K562 (cell line): ENCODE results near the gene ADGRB3. TPM values are rescaled to one million over a fixed set of nuclear protein-coding genes. Genes with fewer than 3 reads are reported as not detected.

Experiments
- CXXC5 ChIP-seq: fragments of 250-450 bp; sonication (Bioruptor Pico); IDR thresholded peaks from 2 replicates; pipeline ENCODE4 v1.8.0; 2022; ENCODE audit warnings: inconsistent platforms, mild to moderate bottlenecking, moderate library complexity
- DIDO1 ChIP-seq: fragments of 450-650 bp; IDR thresholded peaks from 2 replicates; pipeline ENCODE4 v1.6.1; 2016; ENCODE audit warnings: low read depth, missing biosample characterization, missing genetic modification characterization
- DPF2 ChIP-seq: fragments of 450-650 bp; IDR thresholded peaks from 2 replicates; pipeline ENCODE4 v1.6.1; 2016
- ETS2 ChIP-seq: IDR thresholded peaks from 2 replicates; pipeline ENCODE4 v1.6.1; 2016; ENCODE audit warnings: borderline replicate concordance, missing genetic modification characterization, mild to moderate bottlenecking, moderate library complexity, missing compliant biosample characterization; ENCODE audit not compliant: poor library complexity, severe bottlenecking
- GATAD2B ChIP-seq: fragments of 450-650 bp; IDR thresholded peaks from 2 replicates; pipeline ENCODE4 v1.6.1; 2017; ENCODE audit warnings: mild to moderate bottlenecking, borderline replicate concordance
- MCM2 ChIP-seq: fragments of 450-650 bp; IDR thresholded peaks from 2 replicates; pipeline ENCODE4 v1.6.1; 2017; ENCODE audit warnings: low read depth, mild to moderate bottlenecking
- NFE2 ChIP-seq: IDR thresholded peaks from 2 replicates; pipeline ENCODE4 v1.6.1; 2014; ENCODE audit warnings: antibody characterized with exemption, low read depth
- NFIX ChIP-seq: fragments of 250-450 bp; sonication (Bioruptor Pico); IDR thresholded peaks from 2 replicates; pipeline ENCODE4 v1.4.0; 2020; ENCODE audit warnings: low read depth, mild to moderate bottlenecking, moderate library complexity
- NRF1 ChIP-seq, 2 experiments: fragments of 450-650 bp; IDR thresholded peaks in 1 of 2; conservative IDR thresholded peaks in 1 of 2; 2 replicates each; pipeline ENCODE4 v1.6.1; 2014; ENCODE audit warnings: mild to moderate bottlenecking in 2 of 2
- PHF20 ChIP-seq: fragments of 450-650 bp; IDR thresholded peaks from 2 replicates; pipeline ENCODE4 v1.6.1; 2018; ENCODE audit not compliant: partially characterized antibody
- PTBP1 ChIP-seq: fragments of 200-400 bp; formaldehyde crosslinking; IDR thresholded peaks from 2 replicates; pipeline ENCODE4 v1.6.1; 2017; ENCODE audit warnings: low read depth, low read length
- SIX5 ChIP-seq, 2 experiments: IDR thresholded peaks; 2 replicates each; pipeline ENCODE4 v1.6.1; 2011; ENCODE audit warnings: low read length in 2 of 2, borderline replicate concordance in 1 of 2, low read depth in 1 of 2, mild to moderate bottlenecking in 1 of 2, moderate library complexity in 1 of 2; ENCODE audit not compliant: insufficient read depth in 1 of 2
- SMARCA5 ChIP-seq: fragments of 450-650 bp; IDR thresholded peaks from 2 replicates; pipeline ENCODE4 v1.6.1; 2016
- SREBF2 ChIP-seq: sonication (generic); formaldehyde crosslinking; IDR thresholded peaks from 2 replicates; pipeline ENCODE4 v1.4.0; 2020; ENCODE audit warnings: mild to moderate bottlenecking, missing genetic modification reagents
- TCF3 ChIP-seq: sonication (generic); formaldehyde crosslinking; IDR thresholded peaks from 2 replicates; pipeline ENCODE4 v1.4.0; 2020; ENCODE audit warnings: mild to moderate bottlenecking, missing genetic modification reagents
- ZNF175 ChIP-seq: fragments of 200-800 bp; sonication (Bioruptor generic); IDR thresholded peaks from 2 replicates; pipeline ENCODE4 v1.6.1; 2016; ENCODE audit warnings: low read depth, mild to moderate bottlenecking, missing genetic modification characterization, missing compliant biosample characterization
- ZNF324 ChIP-seq: fragments of 250-450 bp; sonication (Bioruptor Pico); IDR thresholded peaks from 2 replicates; pipeline ENCODE4 v1.4.0; 2020; ENCODE audit warnings: mild to moderate bottlenecking
- polyA plus RNA-seq, 8 experiments: library from polyadenylated mRNA; depleted of rRNA in 4 of 8; stranded (reverse) in 5 of 8; unstranded in 3 of 8; fragments of >200 nt; fragmentation: Nextera tagmentation in 2 of 8; fragmentation: Illumina TruSeq in 1 of 8; extraction: Ambion mirVana in 2 of 8; extraction: Trizol in 1 of 8; gene quantifications; 2 replicates each; pipeline versions ENCODE4 v1.2.1 to v1.2.3, GENCODE V29; 2011 to 2014; ENCODE audit warnings: inconsistent platforms in 1 of 8, missing spikeins in 1 of 8
- total RNA-seq, 7 experiments: library from RNA; depleted of rRNA in 6 of 7; stranded (reverse); fragments of >200 nt in 6 of 7; fragmentation: Illumina TruSeq in 2 of 7; extraction: Trizol in 2 of 7; gene quantifications; 2 replicates each; pipeline versions ENCODE4 v1.2.1 to v1.2.3, GENCODE V29; 2011 to 2021; ENCODE audit warnings: low replicate concordance in 1 of 7
- TF ChIP-seq, protein P1 (sequence below), 2 experiments: fragments of 150-350 bp in 1 of 2; IDR thresholded peaks; 2 replicates each; pipeline ENCODE4 v1.6.1; 2012 to 2016; ENCODE audit warnings: low read depth in 2 of 2, low read length in 2 of 2, mild to moderate bottlenecking in 1 of 2, moderate library complexity in 1 of 2
- TF ChIP-seq, protein P2 (sequence below): sonication (generic); formaldehyde crosslinking; IDR thresholded peaks from 2 replicates; pipeline ENCODE4 v1.8.0; 2023; ENCODE audit warnings: mild to moderate bottlenecking, missing genetic modification reagents
- TF ChIP-seq, protein P3 (sequence below): fragments of 250-450 bp; sonication (Bioruptor Pico); IDR thresholded peaks from 2 replicates; pipeline ENCODE4 v1.4.0; 2020; ENCODE audit warnings: mild to moderate bottlenecking

Gene ADGRB3
- total and polyA plus RNA-seq, 9 of the 15 experiments (the other 6 are each of a cell fraction or from before 2014, with no cell fraction given) = 0.90 to 7.8 (median 2.4) TPM

DNA sequence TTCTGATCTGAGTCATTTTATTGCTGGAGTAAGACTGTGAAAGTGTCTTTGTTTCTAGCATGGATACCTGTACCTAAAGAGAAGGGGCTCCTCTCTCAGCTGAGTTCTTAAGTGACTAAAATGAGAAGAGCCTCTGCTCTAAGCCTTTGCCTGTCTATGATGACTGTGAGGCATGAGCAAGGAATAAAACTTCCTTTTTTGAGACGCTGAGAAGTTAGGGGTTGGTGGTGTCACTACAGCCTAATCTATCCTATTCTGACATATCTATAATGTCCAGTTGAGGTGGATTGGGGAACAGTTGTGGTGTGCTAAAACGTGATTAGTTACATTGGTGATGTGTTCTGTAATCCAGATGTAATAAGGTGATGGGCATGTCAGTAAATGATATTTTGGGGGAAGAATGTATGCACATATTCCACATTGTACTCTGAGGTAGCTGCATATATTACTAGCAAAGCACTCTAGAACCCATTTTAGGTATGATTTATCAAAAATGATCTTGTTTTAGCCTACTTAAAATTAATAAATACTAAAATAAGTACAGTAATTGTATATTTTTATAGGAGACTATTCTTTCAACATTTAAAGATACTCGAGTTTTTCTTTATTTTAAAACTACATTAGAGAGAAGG, 18.1 kb downstream of the ADGRB3 start (continued):
- TF ChIP-seq, protein P1, sequence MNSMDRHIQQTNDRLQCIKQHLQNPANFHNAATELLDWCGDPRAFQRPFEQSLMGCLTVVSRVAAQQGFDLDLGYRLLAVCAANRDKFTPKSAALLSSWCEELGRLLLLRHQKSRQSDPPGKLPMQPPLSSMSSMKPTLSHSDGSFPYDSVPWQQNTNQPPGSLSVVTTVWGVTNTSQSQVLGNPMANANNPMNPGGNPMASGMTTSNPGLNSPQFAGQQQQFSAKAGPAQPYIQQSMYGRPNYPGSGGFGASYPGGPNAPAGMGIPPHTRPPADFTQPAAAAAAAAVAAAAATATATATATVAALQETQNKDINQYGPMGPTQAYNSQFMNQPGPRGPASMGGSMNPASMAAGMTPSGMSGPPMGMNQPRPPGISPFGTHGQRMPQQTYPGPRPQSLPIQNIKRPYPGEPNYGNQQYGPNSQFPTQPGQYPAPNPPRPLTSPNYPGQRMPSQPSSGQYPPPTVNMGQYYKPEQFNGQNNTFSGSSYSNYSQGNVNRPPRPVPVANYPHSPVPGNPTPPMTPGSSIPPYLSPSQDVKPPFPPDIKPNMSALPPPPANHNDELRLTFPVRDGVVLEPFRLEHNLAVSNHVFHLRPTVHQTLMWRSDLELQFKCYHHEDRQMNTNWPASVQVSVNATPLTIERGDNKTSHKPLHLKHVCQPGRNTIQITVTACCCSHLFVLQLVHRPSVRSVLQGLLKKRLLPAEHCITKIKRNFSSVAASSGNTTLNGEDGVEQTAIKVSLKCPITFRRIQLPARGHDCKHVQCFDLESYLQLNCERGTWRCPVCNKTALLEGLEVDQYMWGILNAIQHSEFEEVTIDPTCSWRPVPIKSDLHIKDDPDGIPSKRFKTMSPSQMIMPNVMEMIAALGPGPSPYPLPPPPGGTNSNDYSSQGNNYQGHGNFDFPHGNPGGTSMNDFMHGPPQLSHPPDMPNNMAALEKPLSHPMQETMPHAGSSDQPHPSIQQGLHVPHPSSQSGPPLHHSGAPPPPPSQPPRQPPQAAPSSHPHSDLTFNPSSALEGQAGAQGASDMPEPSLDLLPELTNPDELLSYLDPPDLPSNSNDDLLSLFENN (IDR thresholded peaks at IDR 0.05; ENCODE audit: low read depth in 2 of 2, low read length in 2 of 2) = peak in 1 of 2 experiments; percentile 87; a peak in 2 of 4 replicates
- no peak for TF ChIP-seq DIDO1 (tag)
- no peak for TF ChIP-seq ZNF175 (CRISPR knock-in tag)
- TF ChIP-seq SREBF2 (CRISPR knock-in tag) = no peak
- peak; percentile 32; the same call in 1 of the 2 replicates for TF ChIP-seq NFE2
- TF ChIP-seq PTBP1 = no peak
- no peak for TF ChIP-seq ETS2 (tag)
- TF ChIP-seq SIX5 (IDR thresholded peaks at IDR 0.05; ENCODE audit: borderline replicate concordance in 1 of 2, insufficient read depth in 1 of 2, low read depth in 1 of 2, low read length in 2 of 2) = no peak
- 0 out of 2 replicates have a peak, but pooled peaks have one; percentile 14 for TF ChIP-seq SMARCA5
- peak; percentile 74 for TF ChIP-seq GATAD2B
- TF ChIP-seq ZNF324 (CRISPR knock-in tag) = no peak
- TF ChIP-seq NRF1 (conservative IDR thresholded peaks at IDR 0.05 in 1 of 2, IDR thresholded peaks at IDR 0.05 in 1 of 2) = peak; percentile 30 to 48; a peak in 3 of 4 replicates
- TF ChIP-seq CXXC5 (CRISPR knock-in tag) = 0 out of 2 replicates have a peak, but pooled peaks have one; percentile 33
- TF ChIP-seq, protein P2, sequence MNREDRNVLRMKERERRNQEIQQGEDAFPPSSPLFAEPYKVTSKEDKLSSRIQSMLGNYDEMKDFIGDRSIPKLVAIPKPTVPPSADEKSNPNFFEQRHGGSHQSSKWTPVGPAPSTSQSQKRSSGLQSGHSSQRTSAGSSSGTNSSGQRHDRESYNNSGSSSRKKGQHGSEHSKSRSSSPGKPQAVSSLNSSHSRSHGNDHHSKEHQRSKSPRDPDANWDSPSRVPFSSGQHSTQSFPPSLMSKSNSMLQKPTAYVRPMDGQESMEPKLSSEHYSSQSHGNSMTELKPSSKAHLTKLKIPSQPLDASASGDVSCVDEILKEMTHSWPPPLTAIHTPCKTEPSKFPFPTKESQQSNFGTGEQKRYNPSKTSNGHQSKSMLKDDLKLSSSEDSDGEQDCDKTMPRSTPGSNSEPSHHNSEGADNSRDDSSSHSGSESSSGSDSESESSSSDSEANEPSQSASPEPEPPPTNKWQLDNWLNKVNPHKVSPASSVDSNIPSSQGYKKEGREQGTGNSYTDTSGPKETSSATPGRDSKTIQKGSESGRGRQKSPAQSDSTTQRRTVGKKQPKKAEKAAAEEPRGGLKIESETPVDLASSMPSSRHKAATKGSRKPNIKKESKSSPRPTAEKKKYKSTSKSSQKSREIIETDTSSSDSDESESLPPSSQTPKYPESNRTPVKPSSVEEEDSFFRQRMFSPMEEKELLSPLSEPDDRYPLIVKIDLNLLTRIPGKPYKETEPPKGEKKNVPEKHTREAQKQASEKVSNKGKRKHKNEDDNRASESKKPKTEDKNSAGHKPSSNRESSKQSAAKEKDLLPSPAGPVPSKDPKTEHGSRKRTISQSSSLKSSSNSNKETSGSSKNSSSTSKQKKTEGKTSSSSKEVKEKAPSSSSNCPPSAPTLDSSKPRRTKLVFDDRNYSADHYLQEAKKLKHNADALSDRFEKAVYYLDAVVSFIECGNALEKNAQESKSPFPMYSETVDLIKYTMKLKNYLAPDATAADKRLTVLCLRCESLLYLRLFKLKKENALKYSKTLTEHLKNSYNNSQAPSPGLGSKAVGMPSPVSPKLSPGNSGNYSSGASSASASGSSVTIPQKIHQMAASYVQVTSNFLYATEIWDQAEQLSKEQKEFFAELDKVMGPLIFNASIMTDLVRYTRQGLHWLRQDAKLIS (CRISPR knock-in tag) = no peak
- peak; percentile 97 for TF ChIP-seq TCF3
- TF ChIP-seq NFIX = no peak
- TF ChIP-seq PHF20 = no peak
- TF ChIP-seq, protein P3, sequence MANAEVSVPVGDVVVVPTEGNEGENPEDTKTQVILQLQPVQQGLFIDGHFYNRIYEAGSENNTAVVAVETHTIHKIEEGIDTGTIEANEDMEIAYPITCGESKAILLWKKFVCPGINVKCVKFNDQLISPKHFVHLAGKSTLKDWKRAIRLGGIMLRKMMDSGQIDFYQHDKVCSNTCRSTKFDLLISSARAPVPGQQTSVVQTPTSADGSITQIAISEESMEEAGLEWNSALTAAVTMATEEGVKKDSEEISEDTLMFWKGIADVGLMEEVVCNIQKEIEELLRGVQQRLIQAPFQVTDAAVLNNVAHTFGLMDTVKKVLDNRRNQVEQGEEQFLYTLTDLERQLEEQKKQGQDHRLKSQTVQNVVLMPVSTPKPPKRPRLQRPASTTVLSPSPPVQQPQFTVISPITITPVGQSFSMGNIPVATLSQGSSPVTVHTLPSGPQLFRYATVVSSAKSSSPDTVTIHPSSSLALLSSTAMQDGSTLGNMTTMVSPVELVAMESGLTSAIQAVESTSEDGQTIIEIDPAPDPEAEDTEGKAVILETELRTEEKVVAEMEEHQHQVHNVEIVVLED (CRISPR knock-in tag) = no peak
- no peak for TF ChIP-seq MCM2
- peak; percentile 91 for TF ChIP-seq DPF2
